Myocyte (in vitro differentiated cells): ENCODE results near the gene IFITM5. TPM values are rescaled to one million over a fixed set of nuclear protein-coding genes. Genes with fewer than 3 reads are reported as not detected.
A peak's percentile ranks its signal among the peaks of the same experiment; 100 is the strongest.
"Not testable (repeated sequence)": the region's sequence is repeated elsewhere in the genome, so short reads cannot be mapped to it uniquely, and the experiment has no call there.

Experiments
- DNase-seq: peaks from one replicate; pipeline ENCODE4 v3.0.0-alpha.2; 2012; ENCODE audit warnings: low read depth
- total RNA-seq: library from RNA; depleted of rRNA; stranded (reverse); fragments of >200 nt; gene quantifications from 2 replicates; pipeline ENCODE4 v1.2.3, GENCODE V29; 2014

Gene IFITM5
- total RNA-seq, 1 donor from 2014 or later: not detected

DNA sequence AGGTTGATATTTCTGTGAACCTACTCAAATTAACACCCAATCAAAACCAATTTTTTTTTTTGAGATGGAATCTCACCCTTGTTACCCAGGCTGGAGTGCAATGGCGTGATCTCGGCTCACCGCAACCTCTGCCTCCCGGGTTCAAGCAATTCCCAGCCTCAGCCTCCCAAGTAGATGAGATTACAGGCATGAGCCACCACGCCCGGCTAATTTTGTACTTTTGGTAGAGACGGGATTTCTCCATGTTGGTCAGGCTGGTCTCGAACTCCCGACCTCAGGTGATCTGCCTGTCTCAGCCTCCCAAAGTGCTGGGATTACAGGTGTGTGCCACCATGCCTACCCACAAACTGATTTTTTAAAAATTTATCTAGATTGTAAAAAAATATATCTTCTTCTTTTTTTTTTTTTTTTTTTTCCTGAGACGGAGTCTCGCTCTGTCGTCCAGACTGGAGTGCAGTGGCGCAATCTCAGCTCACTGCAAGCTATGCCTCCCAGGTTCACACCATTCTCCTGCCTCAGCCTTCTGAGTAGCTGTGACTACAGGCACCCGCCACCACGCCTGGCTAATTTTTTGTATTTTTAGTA lies 29.3 kb upstream of the IFITM5 start:
- not testable (repeated sequence) for DNase-seq

DNA sequence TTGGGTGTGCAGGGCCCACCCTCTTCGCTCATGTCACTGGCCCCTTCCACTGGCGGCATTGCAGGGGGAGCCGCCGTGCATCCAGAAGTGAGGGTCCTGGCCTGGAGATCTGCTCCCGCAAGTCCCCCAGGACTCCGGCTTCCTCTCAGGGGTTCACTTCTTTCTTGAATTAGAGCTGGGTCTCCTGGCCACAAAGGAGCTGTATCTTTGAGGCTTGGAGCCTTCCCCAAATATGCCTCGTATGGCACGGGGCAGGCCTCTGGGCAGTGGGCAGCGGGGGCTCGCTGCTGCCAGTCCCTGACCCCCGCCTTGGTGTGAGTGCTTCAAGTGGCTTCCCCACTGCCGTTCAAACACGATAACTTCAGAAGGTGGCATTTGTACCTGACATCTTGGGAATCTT lies 28.7 kb upstream of the IFITM5 start:
- DNase-seq: no peak

DNA sequence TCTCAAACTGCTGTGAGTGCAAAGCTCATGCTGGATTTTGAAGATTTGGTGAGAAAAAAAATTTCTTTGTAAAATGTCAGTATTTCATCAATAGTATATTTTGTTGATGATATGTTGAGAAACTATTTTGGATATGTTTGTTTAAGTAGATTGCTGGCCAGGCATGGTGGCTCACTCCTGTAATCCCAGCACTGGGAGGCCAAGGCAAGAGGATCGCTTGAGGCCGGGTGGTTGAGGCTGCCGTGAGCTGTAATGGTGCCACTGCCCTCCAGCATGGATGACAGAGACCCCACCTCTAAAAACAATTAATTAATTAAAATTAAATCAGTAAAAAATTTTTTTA lies 28.2 kb upstream of the IFITM5 start:
- no peak for DNase-seq

DNA sequence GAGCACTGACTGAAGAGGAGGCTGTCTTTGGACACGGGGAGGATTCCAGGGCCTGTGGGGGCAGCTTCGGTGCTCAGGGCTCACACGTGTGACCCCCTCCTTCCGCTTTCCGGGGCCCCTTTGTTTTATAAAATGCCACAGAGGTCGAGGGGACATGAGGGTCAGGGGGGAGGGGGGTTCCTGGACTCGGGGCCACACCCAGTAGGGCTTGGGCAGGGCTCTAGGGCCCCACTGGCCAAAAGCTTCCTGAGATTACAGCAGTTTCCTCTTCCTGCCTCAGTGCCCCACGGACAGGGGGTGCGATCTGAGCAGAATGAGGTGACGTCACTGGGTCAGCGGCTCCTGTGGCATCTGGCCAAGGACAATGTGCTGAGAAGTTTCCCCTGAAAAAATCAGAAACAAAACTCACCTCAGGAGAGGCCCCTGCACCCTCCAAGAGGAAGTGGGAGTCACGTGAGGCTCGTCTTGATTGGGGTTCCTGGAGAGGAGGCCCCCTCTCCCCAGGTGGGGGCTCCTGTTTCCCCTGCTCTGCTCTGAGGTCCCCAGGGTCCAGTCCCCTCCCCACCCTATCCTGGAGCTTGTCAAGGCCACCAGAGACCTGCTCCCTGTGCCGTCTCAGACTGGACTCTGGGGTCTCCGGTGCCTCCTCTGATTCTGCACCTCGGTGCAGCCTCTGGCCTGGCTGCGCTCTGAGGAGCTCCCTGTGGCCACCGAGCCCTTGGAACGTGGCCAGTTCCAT lies 27.7 kb upstream of the IFITM5 start:
- DNase-seq: peak; percentile 17

DNA sequence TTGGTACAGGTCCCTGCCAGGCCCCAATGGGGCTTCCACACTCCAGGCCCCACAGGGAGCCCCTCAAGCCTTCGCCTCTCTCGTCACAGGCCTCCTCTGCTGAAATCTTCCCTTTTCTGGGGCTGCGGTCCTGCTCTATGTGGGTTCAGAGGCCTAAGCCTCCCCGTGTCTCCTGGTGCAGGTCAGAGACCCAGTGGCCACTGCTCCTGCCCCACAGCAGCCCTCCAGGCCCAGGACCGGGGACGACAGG lies 27.2 kb upstream of the IFITM5 start:
- DNase-seq: no peak

DNA sequence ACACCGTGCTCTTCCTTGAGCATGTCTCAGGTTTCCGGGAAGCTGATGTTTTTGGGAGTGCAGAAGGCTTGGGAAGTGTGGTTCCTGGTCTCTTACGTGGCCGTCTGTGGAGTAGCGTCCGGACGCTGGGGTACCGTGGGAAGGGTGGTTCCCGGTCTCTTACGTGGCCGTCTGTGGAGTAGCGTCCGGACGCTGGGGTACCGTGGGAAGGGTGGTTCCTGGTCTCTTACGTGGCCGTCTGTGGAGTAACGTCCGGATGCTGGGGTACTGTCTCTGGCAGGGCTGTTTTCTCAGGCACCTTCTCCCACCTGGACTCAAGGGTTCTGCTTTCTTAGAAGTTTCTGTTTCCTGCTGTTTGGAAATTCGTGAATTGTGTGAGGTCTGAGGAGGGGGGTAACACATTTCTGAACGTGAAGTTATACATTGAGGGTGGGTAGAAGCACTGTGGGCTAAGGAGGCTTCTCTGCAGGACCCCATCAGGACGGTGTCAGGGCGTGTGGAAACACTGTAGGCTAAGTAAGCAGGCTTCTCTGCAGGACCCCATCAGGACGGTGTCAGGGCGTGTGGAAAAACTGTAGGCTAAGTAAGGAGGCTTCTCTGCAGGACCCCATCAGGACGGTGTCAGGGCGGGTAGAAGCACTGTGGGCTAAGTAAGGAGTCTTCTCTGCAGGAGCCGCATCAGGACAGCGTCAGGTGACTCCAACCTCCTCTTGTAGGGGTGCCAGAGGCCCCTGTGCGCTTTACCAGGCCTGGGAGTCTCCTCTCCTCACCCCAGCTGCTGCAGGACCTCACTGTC lies 26.7 kb upstream of the IFITM5 start:
- no peak for DNase-seq

DNA sequence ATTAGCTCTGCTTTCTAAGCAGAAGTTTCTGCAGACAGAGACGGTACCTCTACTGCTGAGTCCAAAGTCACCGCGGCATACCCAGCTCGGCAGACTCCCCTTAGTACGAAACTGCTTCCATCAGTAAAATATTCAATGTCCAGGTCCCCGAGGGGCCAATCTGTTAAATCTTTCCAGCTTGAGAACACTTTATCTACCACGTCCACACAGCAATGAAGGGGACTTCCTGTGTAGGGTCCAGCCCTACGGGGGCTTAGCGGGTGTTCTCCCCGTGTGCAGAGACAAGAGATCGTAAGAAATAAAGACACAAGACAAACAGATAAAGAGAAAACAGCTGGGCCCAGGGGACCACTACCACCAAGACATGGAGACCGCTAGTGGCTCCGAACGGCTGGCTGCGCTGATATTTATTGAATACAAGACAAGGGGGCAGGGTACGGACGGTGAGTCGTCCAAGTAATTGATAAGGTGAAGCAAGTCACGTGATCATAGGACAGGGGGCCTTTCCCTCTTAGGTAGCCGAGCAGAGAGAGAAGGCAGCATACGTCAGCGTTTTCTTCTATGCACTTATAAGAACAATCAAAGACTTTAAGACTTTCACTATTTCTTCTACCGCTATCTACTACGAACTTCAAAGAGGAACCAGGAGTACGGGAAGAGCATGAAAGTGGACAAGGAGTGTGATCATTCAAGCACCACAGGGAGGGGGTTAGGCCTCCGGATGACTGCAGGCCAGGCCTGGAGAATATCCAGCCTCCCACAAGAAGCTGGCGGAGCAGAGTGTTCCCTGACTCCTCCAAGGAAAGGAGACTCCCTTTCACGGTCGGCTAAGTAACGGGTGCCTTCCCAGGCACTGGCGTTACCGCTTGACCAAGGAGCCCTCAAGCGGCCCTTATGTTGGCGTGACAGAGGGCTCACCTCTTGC lies 25.5 kb upstream of the IFITM5 start:
- DNase-seq: not testable (repeated sequence)

DNA sequence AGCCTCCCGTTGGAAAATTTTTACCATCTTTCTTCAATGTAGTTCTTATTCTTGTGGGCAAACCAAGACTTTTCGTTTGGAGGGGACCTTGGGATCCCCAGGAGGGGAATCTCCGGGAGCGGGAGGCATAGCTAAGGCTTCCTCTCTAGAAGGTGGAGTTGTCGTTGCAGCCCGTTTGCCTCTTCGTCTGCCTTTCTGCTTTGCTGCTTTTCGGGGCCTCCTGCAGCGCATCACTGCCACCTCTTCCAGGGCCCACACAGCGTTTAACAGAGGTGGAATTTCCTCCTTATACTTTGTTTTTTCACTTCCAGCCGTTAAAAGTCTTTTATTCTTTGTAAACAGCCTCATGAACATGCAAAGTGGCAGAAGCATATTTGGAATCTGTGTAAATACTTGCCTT lies 24.8 kb upstream of the IFITM5 start:
- no peak for DNase-seq

DNA sequence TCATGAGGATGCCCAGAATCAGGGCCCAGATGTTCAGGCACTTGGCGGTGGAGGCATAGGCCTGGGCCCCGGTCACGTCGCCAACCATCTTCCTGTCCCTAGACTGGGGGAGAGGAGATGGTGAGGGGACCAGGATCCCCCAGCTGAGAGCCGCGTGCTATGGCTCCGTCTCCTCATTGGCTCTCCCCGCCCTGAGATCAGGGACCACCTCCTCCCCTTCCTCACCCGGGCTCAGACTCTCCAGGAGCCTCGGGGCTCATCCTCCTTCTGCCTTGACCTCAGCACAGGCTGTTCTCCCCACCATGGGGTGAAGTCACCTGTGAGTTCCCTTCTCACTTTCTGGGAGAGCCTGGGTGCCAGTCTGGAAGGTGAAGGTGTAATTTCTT lies 20.6 kb upstream of the IFITM5 start:
- not testable (repeated sequence) for DNase-seq

DNA sequence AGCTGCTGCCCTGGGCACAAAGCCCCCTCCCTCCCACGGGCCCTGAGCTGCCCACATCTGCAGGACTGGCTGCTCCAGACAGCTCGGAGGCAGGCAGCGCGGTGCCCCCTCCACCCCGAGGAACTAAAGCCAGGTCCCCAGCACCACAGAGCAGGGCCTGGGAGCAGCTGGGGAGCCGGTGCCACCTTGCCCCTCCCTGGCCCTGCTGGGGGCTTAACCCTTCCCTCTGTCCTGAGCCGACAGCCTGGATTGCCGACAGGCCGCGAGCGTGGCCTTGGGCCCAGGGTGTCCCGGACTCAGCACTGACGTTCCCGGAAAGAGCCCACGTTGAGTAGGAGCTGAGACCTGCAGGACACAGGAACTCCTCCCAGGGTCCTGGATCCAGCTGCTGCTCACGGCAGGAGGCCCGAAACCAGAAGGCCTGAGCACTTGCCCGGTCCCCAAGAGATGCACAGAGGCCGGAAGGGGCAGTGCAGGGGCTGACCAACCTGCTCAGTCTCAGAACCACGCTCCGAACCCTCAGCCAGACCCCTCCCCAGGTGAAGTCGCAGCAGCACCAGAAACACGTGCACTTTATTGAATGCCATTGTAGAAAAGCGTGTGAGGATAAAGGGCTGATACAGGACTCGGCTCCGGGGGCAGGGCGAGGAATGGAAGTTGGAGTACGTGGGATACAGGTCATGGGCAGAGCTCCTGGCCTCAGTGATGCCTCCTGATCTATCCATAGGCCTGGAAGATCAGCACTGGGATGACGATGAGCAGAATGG lies 20.0 kb upstream of the IFITM5 start:
- DNase-seq: not testable (repeated sequence)

DNA sequence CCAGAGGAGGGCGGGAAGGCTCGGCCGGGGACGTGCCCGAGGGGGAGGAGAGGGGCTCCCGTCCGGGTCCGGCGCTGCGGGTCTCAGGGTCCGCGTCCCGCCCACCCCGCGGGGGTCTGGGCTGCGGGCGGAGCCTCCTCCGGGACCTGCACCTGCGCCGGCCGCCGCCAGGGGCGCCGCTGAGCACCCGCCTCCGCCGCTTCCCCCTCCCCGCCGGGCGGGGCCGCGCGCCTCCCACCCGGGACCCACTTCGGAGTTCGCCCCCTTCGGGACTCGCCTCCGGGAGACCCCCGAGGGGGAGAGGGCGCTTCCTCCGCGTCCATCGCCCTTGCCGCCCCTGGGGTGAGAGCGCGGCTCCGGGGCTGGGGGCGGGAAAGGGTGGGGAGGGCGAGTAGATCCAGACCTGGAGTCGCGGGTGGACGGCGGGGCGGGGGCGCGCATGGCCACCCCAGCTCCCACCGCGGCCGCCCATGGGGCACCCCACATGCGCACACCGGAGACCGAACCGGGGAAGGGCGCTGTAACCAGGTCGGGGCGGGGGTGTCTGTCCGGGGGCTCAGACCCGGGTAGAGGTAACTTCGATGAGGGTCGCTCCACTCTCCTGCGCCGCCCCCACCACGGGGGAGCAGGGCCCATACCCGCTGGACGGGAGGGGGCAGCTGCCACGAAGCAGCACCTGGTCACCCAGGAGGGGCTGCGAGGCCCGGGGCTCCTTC lies 19.2 kb upstream of the IFITM5 start:
- DNase-seq: not testable (repeated sequence)

DNA sequence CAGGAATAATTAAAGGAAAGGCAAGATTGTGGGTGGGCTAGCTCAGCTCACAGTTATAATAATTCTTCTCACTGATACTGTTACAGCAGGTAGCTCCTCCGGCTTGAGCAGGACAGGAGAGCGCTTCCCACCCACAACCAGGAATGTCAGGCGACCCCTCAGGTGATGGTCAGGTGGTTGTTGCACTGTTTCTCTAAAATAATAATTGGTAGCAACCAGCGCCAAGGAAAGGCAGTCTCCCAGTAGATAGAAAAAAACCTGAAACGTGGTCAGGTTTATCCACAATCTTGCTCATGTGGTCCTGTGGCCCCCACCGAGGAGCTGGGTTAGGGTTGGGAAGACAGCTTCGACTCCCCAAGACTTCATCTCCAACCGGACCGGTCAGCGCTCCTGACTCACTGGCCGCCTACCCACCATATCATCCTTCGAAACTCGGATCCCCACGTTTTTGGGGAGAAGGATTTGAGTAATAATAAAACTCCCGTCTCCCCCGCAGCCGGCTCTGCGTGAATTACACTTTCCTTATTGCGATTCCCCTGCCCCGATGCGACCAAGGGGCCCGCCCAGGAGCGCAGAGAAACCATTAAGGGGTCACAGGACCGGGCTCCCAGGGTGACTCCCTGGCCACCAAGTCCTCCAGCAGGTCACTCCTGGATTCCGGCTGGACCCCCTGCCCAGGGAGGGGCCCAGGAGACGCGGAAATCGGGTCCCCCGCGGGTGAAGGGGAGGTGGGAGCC lies 18.5 kb upstream of the IFITM5 start:
- not testable (repeated sequence) for DNase-seq

DNA sequence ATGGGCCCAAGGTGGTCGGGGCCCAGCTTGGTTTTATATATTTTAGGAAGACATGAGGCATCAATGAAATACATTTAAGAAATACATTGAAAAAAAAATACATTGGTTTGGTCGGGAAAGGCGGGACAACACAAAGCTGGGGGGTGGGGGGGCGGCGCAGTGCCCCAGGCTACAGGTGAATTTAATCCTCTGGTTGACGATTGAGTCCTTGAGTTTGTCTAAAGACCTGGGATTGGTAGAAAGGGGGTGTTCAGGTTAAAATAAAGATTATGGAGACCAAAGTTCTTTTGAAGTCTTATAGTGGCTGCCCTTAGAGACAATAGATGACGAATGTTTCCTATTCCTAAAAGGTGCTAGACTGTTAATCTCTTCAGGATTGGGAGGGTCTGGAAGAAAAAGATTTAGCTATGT lies 17.6 kb upstream of the IFITM5 start:
- DNase-seq: no peak

DNA sequence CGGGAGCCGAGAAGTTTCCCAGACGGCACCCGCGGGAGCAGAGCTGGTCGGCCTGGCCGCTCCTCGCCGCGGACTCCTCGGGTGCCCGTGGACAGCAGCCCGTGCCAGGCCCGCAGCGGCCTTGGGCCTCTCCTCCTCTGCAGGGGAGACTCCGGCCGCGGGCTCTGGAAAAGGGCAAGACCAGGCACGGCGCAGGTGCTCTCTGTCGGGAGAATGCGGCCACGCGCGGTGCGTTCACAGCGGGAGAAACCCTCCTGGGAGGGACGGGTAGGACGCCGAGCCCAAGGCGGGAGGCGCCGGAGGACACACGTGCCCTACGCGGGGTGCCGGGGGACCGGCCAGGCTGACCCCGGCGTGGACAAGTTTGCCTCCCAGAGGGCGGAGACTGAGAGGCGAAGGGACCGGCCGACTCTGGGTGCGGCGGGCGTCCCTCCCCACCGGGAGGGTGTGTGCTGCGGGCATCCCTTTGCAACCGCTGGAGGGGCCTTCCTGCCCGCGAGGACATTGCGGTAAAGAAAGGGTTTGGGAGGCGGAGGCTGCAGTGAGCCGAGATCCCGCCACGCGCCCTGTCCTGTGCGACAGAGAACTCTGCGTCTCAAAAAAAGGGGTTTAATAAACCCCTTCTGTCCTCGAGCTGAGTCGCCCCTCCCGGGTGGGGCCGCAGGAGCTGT lies 16.8 kb upstream of the IFITM5 start:
- DNase-seq: no peak

DNA sequence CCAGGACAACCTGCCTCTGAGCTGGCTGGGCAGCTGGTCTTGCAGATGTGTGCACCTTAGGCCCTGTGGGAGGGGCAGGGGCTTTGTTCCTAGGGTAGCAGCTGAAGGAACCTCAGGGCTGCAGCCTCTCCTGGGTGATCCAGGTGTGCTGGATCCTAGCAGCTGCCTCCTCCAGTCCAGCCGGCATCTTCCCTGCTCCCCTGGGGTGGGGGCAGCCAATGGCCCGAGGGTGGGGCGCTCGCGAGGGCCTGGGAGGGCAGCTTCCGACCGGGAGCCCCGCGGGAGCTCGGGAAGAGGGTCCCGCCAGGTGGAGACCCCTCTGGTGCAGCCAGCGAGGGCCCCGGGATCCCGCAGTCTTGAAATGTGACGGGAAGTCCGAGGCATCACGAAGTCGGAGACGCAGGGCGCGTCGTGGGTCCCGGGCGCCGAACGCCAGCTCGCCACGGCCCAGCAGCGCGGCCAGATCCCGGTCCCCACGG lies 16.2 kb upstream of the IFITM5 start:
- DNase-seq: no peak

DNA sequence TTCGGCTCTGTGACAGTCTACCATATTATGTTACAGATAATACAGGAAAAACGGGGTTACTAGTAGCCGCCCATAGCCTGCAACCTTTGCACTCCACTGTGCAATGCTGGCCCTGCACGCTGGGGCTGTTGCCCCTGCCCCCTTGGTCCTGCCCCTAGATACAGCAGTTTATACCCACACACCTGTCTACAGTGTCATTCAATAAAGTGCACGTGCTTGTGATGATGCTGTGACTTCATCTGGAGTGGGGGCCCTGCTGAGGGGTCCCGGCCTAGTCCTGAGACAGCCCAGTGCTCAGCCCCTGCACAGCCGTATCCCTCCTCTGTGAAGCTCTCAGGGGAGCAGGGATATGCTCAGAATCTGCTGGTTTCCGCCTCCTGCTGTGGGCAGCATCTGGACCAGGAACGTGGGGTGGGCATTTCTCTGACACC lies 15.7 kb upstream of the IFITM5 start:
- DNase-seq: no peak

DNA sequence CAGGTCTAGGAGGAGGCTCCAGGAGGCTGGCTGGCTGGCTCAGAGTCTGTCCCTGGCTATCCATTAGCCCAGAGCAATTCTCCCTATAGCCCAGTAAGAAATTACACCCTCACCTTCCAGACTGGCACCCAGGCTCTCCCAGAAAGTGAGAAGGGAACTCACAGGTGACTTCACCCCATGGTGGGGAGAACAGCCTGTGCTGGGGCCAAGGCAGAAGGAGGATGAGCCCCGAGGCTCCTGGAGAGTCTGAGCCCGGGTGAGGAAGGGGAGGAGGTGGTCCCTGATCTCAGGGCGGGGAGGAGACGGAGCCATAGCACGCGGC lies 15.2 kb upstream of the IFITM5 start:
- DNase-seq: not testable (repeated sequence)

DNA sequence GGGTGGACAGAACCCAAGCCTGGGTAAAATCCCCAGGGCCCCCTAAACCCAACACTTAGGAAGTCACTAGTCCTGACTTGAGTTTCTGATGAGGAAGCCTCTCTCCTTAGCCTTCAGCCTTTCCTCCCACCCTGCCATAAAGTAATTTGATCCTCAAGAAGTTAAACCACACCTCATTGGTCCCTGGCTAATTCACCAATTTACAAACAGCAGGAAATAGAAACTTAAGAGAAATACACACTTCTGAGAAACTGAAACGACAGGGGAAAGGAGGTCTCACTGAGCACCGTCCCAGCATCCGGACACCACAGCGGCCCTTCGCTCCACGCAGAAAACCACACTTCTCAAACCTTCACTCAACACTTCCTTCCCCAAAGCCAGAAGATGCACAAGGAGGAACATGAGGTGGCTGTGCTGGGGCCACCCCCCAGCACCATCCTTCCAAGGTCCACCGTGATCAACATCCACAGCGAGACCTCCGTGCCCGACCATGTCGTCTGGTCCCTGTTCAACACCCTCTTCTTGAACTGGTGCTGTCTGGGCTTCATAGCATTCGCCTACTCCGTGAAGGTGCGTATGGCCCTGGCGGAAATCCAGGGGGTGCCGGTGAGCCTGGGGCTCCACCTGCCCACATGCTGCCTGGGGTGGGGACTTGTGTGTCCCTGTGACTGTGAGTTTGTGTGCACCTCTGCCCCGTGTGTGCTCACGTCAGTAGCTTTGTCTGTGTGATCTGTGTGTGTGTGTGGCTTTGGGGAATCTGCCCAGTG lies 14.6 kb upstream of the IFITM5 start, which contains the start of gene IFITM1:
TSS of gene IFITM1 (plus strand) at position 254 of the 767 bp plus-strand sequence. CDS start at position 385, 131 bp downstream.
- peak; percentile 31 for DNase-seq
